ENCODE measurements around the gene UNC5A. TPM values are rescaled to one million over a fixed set of nuclear protein-coding genes. Genes with fewer than 3 reads are reported as not detected.
A peak's percentile ranks its signal among the peaks of the same experiment; 100 is the strongest.

Gene UNC5A
- total and polyA plus RNA-seq, 2 of the 8 experiments (the other 6 are each of a cell fraction or from before 2014, with no cell fraction given): 4.0 to 7.6 TPM

DNA sequence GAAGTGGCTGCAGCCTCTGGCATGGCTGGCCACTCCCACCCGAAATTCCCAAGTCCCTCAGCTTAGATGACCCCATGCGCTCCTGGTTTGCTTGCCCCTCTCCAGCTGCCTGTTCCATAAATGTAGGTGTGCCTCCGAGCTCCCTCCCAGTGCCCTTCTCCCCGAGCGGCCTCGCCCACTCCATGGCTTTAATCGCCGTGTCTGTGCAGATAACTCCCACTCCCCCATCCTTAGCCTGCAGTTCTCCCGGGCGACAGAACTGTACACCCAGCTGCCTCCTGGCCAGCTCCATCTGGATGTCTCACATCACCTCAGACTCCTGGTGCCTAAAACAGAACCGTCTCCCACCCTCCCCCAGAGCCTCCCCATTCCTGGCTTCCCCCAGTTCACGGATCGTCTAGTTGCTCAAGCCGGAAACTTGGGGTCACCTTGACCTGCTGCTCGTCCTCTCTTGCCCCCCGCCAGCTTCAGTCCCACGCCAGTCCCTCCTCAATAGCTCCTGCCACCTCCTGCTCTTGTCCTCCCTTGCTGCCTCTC lies 64.7 kb downstream of the UNC5A start:
- peak overlapping the region; percentile 51; the same call in 1 of the 2 replicates for H4K8ac ChIP-seq (ENCODE audit: extremely low read depth, insufficient read depth, low read length)
- H2BK120ac ChIP-seq (replicated peaks; ENCODE audit: low read depth, low read length): no peak overlapping the region
- CTCF ChIA-PET (ENCODE audit: partially characterized antibody): interaction anchor here (0.7 to 7.2 kb wide), 18 partner anchors 9 to 218 kb away, joined by 3 to 39 read pairs (median 3); no protein-coding TSS in a partner anchor
- no peak overlapping the region for H3K23ac ChIP-seq (ENCODE audit: insufficient read length)
- H3K4me3 ChIP-seq (ENCODE audit: extremely low read depth in 1 of 4, insufficient read depth in 2 of 4, low read depth in 3 of 4, low read length in 4 of 4): no peak overlapping the region
- H3K56ac ChIP-seq (replicated peaks; ENCODE audit: insufficient read length, low read depth, low read length): no peak overlapping the region
- no peak overlapping the region for H4K91ac ChIP-seq (replicated peaks; ENCODE audit: insufficient read length, low read length)
- no peak overlapping the region for H3K14ac ChIP-seq (ENCODE audit: insufficient read length)
- H3K79me1 ChIP-seq (ENCODE audit: low read depth, low read length): no peaks in the 10 kb centered on the region
- no peak overlapping the region for H2AK5ac ChIP-seq (ENCODE audit: low read depth, low read length)
- no peaks in the 10 kb centered on the region for H3K23me2 ChIP-seq (ENCODE audit: low read depth, low read length)
- peaks cover 0 to 4% (median 1%) of the 10 kb centered on the region in 4 experiments; a peak in 4 of 7 replicates for H3K4me1 ChIP-seq (replicated peaks in 1 of 4; ENCODE audit: control insufficient read depth in 3 of 4, insufficient read depth in 4 of 4, low read length in 3 of 4)
- no peaks in the 10 kb centered on the region for H3K79me2 ChIP-seq (ENCODE audit: control insufficient read depth in 1 of 2, insufficient read depth in 2 of 2, low read length in 2 of 2)
- H2BK15ac ChIP-seq (ENCODE audit: low read length): no peak overlapping the region
- FAIRE-seq (no peak), DNase-seq (ENCODE audit: low read depth in 1 of 2, low spot score in 2 of 2) (no peak)
- no peaks in the 10 kb centered on the region for H3K9me3 ChIP-seq (ENCODE audit: insufficient read depth in 2 of 2, low read depth in 1 of 2, low read length in 1 of 2)
- H2BK5ac ChIP-seq (ENCODE audit: low read depth, low read length): peak overlapping the region; percentile 5; the same call in 1 of the 2 replicates
- no peak overlapping the region for H2AFZ ChIP-seq (ENCODE audit: low read length)
- H3K36me3 ChIP-seq (ENCODE audit: control insufficient read depth in 2 of 4, insufficient read depth in 4 of 4, low read length in 3 of 4): no peaks in the 10 kb centered on the region
- H2BK20ac ChIP-seq (ENCODE audit: low read length): no peak overlapping the region
- POLR2A ChIA-PET (ENCODE audit: partially characterized antibody): interaction anchor here (1.3 to 1.6 kb wide), 3 partner anchors 9 to 58 kb away, joined by 3 to 6 read pairs (median 5); no protein-coding TSS in a partner anchor
- no peak overlapping the region for H3K4me2 ChIP-seq (ENCODE audit: insufficient read depth in 1 of 2, low read depth in 2 of 2, low read length in 2 of 2)
- H3K4ac ChIP-seq (replicated peaks; ENCODE audit: insufficient read length, low read depth, low read length): no peak overlapping the region
- no peak overlapping the region for H2BK12ac ChIP-seq (ENCODE audit: low read depth, low read length)
- no peaks in the 10 kb centered on the region for H4K20me1 ChIP-seq (replicated peaks in 1 of 2; ENCODE audit: control insufficient read depth in 1 of 2, insufficient read depth in 2 of 2, low read length in 2 of 2)
- no peak overlapping the region; the same call in 1 of the 2 replicates for H3K18ac ChIP-seq (ENCODE audit: extremely low read depth, low read length)
- WGBS, 2 experiments (ENCODE audit: extremely low coverage in 1 of 2, insufficient coverage in 1 of 2, insufficient read length in 1 of 2, insufficient replicate concordance in 2 of 2, low coverage in 1 of 2, low lambda C conversion rate in 2 of 2, missing lambda C conversion rate in 1 of 2): 86% methylated on average over 17 of the region's 17 CpGs; no CpG with 5 or more reads in 1 of the 2 experiments
- no peak overlapping the region for H3K27ac ChIP-seq (ENCODE audit: low read depth, low read length)
- H4K5ac ChIP-seq (ENCODE audit: insufficient read length, low read depth, low read length): no peak overlapping the region
- H3K9ac ChIP-seq (replicated peaks in 1 of 4; ENCODE audit: extremely low read depth in 1 of 4, low read depth in 3 of 4, low read length in 3 of 4): no peak overlapping the region
- H3K27me3 ChIP-seq (replicated peaks in 1 of 4; ENCODE audit: control insufficient read depth in 3 of 4, extremely low read depth in 1 of 4, insufficient read depth in 3 of 4, low read length in 3 of 4): no peaks in the 10 kb centered on the region
- no peak for TF ChIP-seq POLR2A (IDR thresholded peaks at IDR 0.05; ENCODE audit: control extremely low read depth in 1 of 2, low read depth in 2 of 2, low read length in 2 of 2)
- TF ChIP-seq NRF1 (IDR thresholded peaks at IDR 0.05; ENCODE audit: low read depth, low read length): no peak
- TF ChIP-seq RBBP5 (IDR thresholded peaks at IDR 0.05; ENCODE audit: borderline replicate concordance, low read depth, low read length): no peak
- no peak for TF ChIP-seq ATF2 (IDR thresholded peaks at IDR 0.05; ENCODE audit: low read length)
- no peak for TF ChIP-seq SP1 (IDR thresholded peaks at IDR 0.05; ENCODE audit: low read depth, low read length)
- TF ChIP-seq TAF1 (IDR thresholded peaks at IDR 0.05; ENCODE audit: low read depth, low read length): no peak
- TF ChIP-seq GTF2F1 (IDR thresholded peaks at IDR 0.05; ENCODE audit: borderline replicate concordance, low read depth, low read length): no peak
- no peak for TF ChIP-seq JUND (IDR thresholded peaks at IDR 0.05; ENCODE audit: low read length)
- no peak for TF ChIP-seq TEAD4 (IDR thresholded peaks at IDR 0.05; ENCODE audit: low read depth, low read length)
- no peak for TF ChIP-seq USF2 (IDR thresholded peaks at IDR 0.05; ENCODE audit: low read length)

Data from H1 (cell line).